GM12878 (cell line): ENCODE results near the gene PLAC9. TPM values are rescaled to one million over a fixed set of nuclear protein-coding genes. Genes with fewer than 3 reads are reported as not detected.

Experiments used
- ATAC-seq: fragments of 200-7000 bp; cut with Tn5 transposase; 3 replicates; pipeline ENCODE4 v1.9.1; 2020; ENCODE audit warnings: mild to moderate bottlenecking, moderate library complexity
- BruUV-seq: library from RNA; stranded (reverse); fragments of 400-500 nt; replicated peaks from 2 replicates; lab custom pipeline; 2021; lab: Mats Ljungman, UMichigan
- CTCF ChIA-PET: fragments of 300-600 bp; sonication (Branson Sonifier 250); formaldehyde crosslinking; extraction: SDS; loops from one replicate; lab custom pipeline; 2021; ENCODE audit warnings: inconsistent platforms; lab: Yijun Ruan, JAX
- POLR2A ChIA-PET: fragments of 350-600 bp; formaldehyde crosslinking; extraction: SDS; loops from one replicate; lab custom pipeline; 2021; ENCODE audit warnings: inconsistent platforms; lab: Charles Lee
- RAD21 ChIA-PET: fragments of 300-600 bp; sonication (Branson Sonifier 250); formaldehyde crosslinking; loops from one replicate; lab custom pipeline; 2023; ENCODE audit warnings: antibody characterized with exemption; ENCODE audit not compliant: unreplicated experiment; lab: Charles Lee
- SMC1A ChIA-PET: fragments of 300-600 bp; sonication (Branson Sonifier 250); formaldehyde crosslinking; loops from one replicate; lab custom pipeline; 2023; ENCODE audit not compliant: unreplicated experiment, uncharacterized antibody; lab: Charles Lee
- DNase-seq: peaks from one replicate; pipeline ENCODE4 v3.0.0-alpha.2; 2011; ENCODE audit warnings: low read depth, low spot score
- FAIRE-seq: peaks from 3 replicates; lab custom pipeline; 2011; peaks lifted over from hg19 to GRCh38; lab: Jason Lieb, UNC
- H2AFZ ChIP-seq: 2 replicates; pipeline ENCODE4 v1.6.0; 2011; ENCODE audit warnings: low read depth, low read length, control low read depth; ENCODE audit not compliant: control insufficient read depth
- H3K27ac ChIP-seq: 2 replicates; pipeline ENCODE4 v1.5.1; 2011; ENCODE audit warnings: control low read depth; ENCODE audit not compliant: control insufficient read depth, insufficient read depth
- H3K27me3 ChIP-seq, 2 experiments: replicated peaks in 1 of 2; 2 replicates each; pipeline versions ENCODE4 v1.6.0 to v1.6.1; 2011; ENCODE audit warnings: low read length in 1 of 2; ENCODE audit not compliant: control insufficient read depth in 2 of 2, insufficient read depth in 2 of 2
- H3K36me3 ChIP-seq, 2 experiments: 2 replicates each; pipeline ENCODE4 v1.5.1; 2011; ENCODE audit warnings: low read length in 1 of 2; ENCODE audit not compliant: control insufficient read depth in 2 of 2, insufficient read depth in 2 of 2
- H3K4me1 ChIP-seq: 2 replicates; pipeline ENCODE4 v1.6.1; 2011; ENCODE audit warnings: mild to moderate bottlenecking, low read length, moderate library complexity, mixed read lengths; ENCODE audit not compliant: control insufficient read depth, insufficient read depth
- H3K4me2 ChIP-seq: 2 replicates; pipeline ENCODE4 v1.6.0; 2011; ENCODE audit warnings: control low read depth; ENCODE audit not compliant: control insufficient read depth, insufficient read depth
- H3K4me3 ChIP-seq: fragments of 200-600 bp; sonication (generic); 2 replicates; pipeline ENCODE4 v1.5.1; 2016
- H3K79me2 ChIP-seq: 2 replicates; pipeline ENCODE4 v1.6.0; 2011; ENCODE audit warnings: low read length; ENCODE audit not compliant: control insufficient read depth, insufficient read depth
- H3K9ac ChIP-seq: 2 replicates; pipeline ENCODE4 v1.8.0; 2011; ENCODE audit warnings: low read length, control low read depth, mixed read lengths; ENCODE audit not compliant: control insufficient read depth, insufficient read depth
- H3K9me3 ChIP-seq: replicated peaks from 3 replicates; pipeline ENCODE4 v1.5.1; 2011; ENCODE audit warnings: mild to moderate bottlenecking, low read length; ENCODE audit not compliant: control insufficient read depth, insufficient read depth
- H4K20me1 ChIP-seq: 2 replicates; pipeline ENCODE4 v1.6.0; 2011; ENCODE audit not compliant: control insufficient read depth, insufficient read depth
- MYC ChIP-seq: IDR thresholded peaks from 2 replicates; pipeline ENCODE4 v1.6.1; 2011; ENCODE audit warnings: mild to moderate bottlenecking, low read length, moderate library complexity, inconsistent platforms; ENCODE audit not compliant: insufficient read depth, insufficient replicate concordance, insufficient read length, severe bottlenecking
- ZBTB4 ChIP-seq: fragments of 450-650 bp; formaldehyde crosslinking; IDR thresholded peaks from 2 replicates; pipeline ENCODE4 v1.4.0; 2022; ENCODE audit warnings: mild to moderate bottlenecking, moderate library complexity
- ZNF24 ChIP-seq: fragments of 450-650 bp; IDR thresholded peaks from 2 replicates; pipeline ENCODE4 v1.6.1; 2017; ENCODE audit warnings: antibody characterized with exemption, mild to moderate bottlenecking
- WGBS: methylation state at CpG from one replicate; pipeline ENCODE4 v1.1.6; 2016; ENCODE audit warnings: low lambda C conversion rate; ENCODE audit not compliant: insufficient replicate concordance, insufficient coverage; ENCODE audit errors: missing lambda C conversion rate; 5-methylcytosine and 5-hydroxymethylcytosine counted together
- in situ Hi-C: fragments of 300-500 bp; cut with MboI; formaldehyde crosslinking; loops from 9 replicates; pipeline ENCODE4 v1.14.3; 2018; ENCODE audit warnings: mixed read lengths
- intact Hi-C: fragments of 100-400 bp; cut with micrococcal nuclease; formaldehyde crosslinking; loops from one replicate; pipeline ENCODE4 v1.14.2; 2022; ENCODE audit not compliant: unreplicated experiment
- polyA plus RNA-seq, 11 experiments: library from polyadenylated mRNA; depleted of rRNA in 4 of 11; unstranded in 6 of 11; stranded (reverse) in 5 of 11; fragments of >200 nt; fragmentation: Nextera tagmentation in 4 of 11; fragmentation: Illumina TruSeq in 1 of 11; extraction: Ambion mirVana in 4 of 11; extraction: Trizol in 1 of 11; gene quantifications; 1 replicate in 1 of 11; 2 replicates in 10 of 11; pipeline versions ENCODE4 v1.2.1 to v1.2.3, GENCODE V29; 2011 to 2016; ENCODE audit warnings: inconsistent platforms in 2 of 11, missing spikeins in 2 of 11, low read depth in 1 of 11
- total RNA-seq, 4 experiments: library from RNA; depleted of rRNA in 3 of 4; stranded (reverse); fragments of >200 nt in 3 of 4; fragmentation: Illumina TruSeq in 1 of 4; extraction: Trizol in 1 of 4; gene quantifications; 2 replicates each; pipeline versions ENCODE4 v1.2.1 to v1.2.3, GENCODE V29; 2013 to 2021
- TF ChIP-seq, protein P1 (sequence below): fragments of 450-650 bp; IDR thresholded peaks from 2 replicates; pipeline ENCODE4 v1.6.1; 2016; ENCODE audit warnings: mild to moderate bottlenecking

The PLAC9 gene
- total and polyA plus RNA-seq, 10 of the 15 experiments (the other 5 are each of a cell fraction or from before 2014, with no cell fraction given), result not detected

DNA sequence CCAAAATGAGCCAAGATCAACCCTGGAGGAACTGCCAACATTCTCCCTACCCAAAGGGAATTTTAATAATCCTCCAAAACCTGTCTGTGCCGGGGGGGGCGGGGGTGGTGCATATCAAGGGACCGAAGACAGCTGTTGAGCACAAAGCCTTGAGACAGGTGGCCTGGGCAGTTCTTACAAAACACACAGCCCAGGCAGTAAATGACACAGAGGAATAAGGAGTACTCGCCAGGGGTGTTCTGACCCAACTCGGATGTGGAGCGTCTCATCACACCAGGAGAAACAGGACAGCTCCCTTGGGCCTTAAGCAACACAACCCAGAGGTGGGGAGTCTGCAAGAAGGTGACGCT lies 35.6 kb downstream of the PLAC9 start:
- Histone ChIP-seq H3K4me2 (no peak overlapping the region), H3K79me2 (no peaks in the 10 kb centered on the region), H3K4me3 (no peak overlapping the region), H3K27me3 (no peaks in the 10 kb centered on the region), H3K9me3 (no peaks in the 10 kb centered on the region), H3K4me1 (no peaks in the 10 kb centered on the region), H4K20me1 (no peaks in the 10 kb centered on the region; the same call in 1 of the 2 replicates), H2AFZ (no peak overlapping the region), H3K27ac (no peak overlapping the region), H3K36me3 (peaks cover 19 to 35% of the 10 kb centered on the region in 2 experiments), H3K9ac (no peak overlapping the region)
- CTCF ChIA-PET, result interaction anchor here (1.1 to 7.5 kb wide), 4 partner anchors 17 to 53 kb away, joined by 3 to 41 read pairs (median 9); no protein-coding TSS in a partner anchor
- 96% methylated on average over 7 of the region's 7 CpGs for whole genome bisulfite sequencing
- no peak for ATAC-seq
- SMC1A ChIA-PET, result interaction anchor here (0.9 to 1.2 kb wide), 3 partner anchors 17 to 51 kb away, joined by 3 to 4 read pairs (median 3); no protein-coding TSS in a partner anchor
- no peak for DNase-seq
- POLR2A ChIA-PET, result no interaction called here
- TF ChIP-seq ZBTB4 (CRISPR knock-in tag), result no peak
- TF ChIP-seq MYC, result no peak
- TF ChIP-seq, protein P1, sequence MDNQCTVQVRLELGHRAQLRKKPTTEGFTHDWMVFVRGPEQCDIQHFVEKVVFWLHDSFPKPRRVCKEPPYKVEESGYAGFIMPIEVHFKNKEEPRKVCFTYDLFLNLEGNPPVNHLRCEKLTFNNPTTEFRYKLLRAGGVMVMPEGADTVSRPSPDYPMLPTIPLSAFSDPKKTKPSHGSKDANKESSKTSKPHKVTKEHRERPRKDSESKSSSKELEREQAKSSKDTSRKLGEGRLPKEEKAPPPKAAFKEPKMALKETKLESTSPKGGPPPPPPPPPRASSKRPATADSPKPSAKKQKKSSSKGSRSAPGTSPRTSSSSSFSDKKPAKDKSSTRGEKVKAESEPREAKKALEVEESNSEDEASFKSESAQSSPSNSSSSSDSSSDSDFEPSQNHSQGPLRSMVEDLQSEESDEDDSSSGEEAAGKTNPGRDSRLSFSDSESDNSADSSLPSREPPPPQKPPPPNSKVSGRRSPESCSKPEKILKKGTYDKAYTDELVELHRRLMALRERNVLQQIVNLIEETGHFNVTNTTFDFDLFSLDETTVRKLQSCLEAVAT, result no peak
- no peak for TF ChIP-seq ZNF24
- in situ Hi-C loops, result no loop called here
- intact Hi-C loops, result no loop called here
- FAIRE-seq, result no peak
- RAD21 ChIA-PET, result interaction anchor here (0.7 to 3.8 kb wide), 3 partner anchors 25 to 54 kb away, joined by 3 to 16 read pairs (median 5); no protein-coding TSS in a partner anchor
- BruUV-seq, result no TSS peak
